Measurements from ENCODE around the gene PLCB2.

The PLCB2 gene

GRCh38 chr15:40301467-40302179 lies 6.1 kb downstream of the PLCB2 start:
- no peak for DNase-seq

GRCh38 chr15:40300771-40301170 lies 7.0 kb downstream of the PLCB2 start:
- DNase-seq, result no peak

GRCh38 chr15:40300367-40300766 lies 7.4 kb downstream of the PLCB2 start:
- DNase-seq, result no peak

- DNase-seq, result no peak
These were observed 9.4 kb downstream of the PLCB2 start for GRCh38 chr15:40298216-40298935.

GRCh38 chr15:40297356-40297755 lies 10.4 kb downstream of the PLCB2 start:
- DNase-seq, result no peak

GRCh38 chr15:40296561-40297230 lies 11.0 kb downstream of the PLCB2 start:
- no peak for DNase-seq

- DNase-seq, result no peak
These were observed 11.7 kb downstream of the PLCB2 start for GRCh38 chr15:40295877-40296560.

GRCh38 chr15:40295297-40295696 lies 12.4 kb downstream of the PLCB2 start:
- DNase-seq, result no peak

GRCh38 chr15:40293905-40294895 lies 13.5 kb downstream of the PLCB2 start:
- DNase-seq, result no peak

- DNase-seq, result no peak
These were observed 14.7 kb downstream of the PLCB2 start for GRCh38 chr15:40293006-40293405.

- no peak for DNase-seq
These were observed 15.5 kb downstream of the PLCB2 start for GRCh38 chr15:40292246-40292645.

GRCh38 chr15:40290918-40291574 lies 16.7 kb downstream of the PLCB2 start:
- peak; percentile 56 for DNase-seq

GRCh38 chr15:40290545-40290917 lies 17.2 kb downstream of the PLCB2 start:
- DNase-seq, result no peak

GRCh38 chr15:40289140-40289775 lies 18.5 kb downstream of the PLCB2 start:
- DNase-seq, result peak; percentile 26

GRCh38 chr15:40287968-40288367 lies 19.8 kb downstream of the PLCB2 start:
- no peak for DNase-seq

- DNase-seq, result no peak
These were observed 20.2 kb downstream of the PLCB2 start for GRCh38 chr15:40287505-40287904.

- DNase-seq, result no peak
These were observed 20.9 kb downstream of the PLCB2 start for GRCh38 chr15:40286794-40287193.

GRCh38 chr15:40286061-40286532 lies 21.6 kb downstream of the PLCB2 start:
- peak; percentile 55 for DNase-seq

- DNase-seq, result no peak
These were observed 22.2 kb downstream of the PLCB2 start for GRCh38 chr15:40285554-40286011.

GRCh38 chr15:40285151-40285550 lies 22.6 kb downstream of the PLCB2 start:
- DNase-seq, result no peak

Data from NCI-H2171 (cell line).